ENCODE data around the gene BAZ2B. TPM values are rescaled to one million over a fixed set of nuclear protein-coding genes. Genes with fewer than 3 reads are reported as not detected.

Gene BAZ2B
- total and polyA plus RNA-seq, 5 donors, result 16.1 to 43.2 (median 41.3) TPM

GRCh38 chr2:159307942-159308341, 308.4 kb downstream of the BAZ2B start:
- no peak for DNase-seq
- intact Hi-C loops (cut with DNase I), result no loop called here

DNA sequence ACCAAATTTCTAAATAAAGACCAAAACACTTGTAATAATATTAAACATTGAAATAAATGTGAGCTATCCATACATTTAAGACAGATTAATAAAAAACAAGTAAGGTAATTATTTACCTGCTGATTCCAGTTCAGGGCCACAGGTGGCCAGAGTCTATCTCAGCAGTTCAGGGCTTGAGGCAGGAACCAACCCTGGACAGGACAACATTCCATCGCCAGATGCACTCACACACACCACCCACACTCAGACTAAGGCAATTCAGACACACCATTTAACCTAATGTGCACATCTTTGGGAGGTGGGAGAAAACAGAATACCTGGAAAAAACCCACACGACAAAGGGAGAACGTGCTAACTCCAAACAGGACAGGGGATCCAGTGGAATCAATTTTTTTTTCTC, 315.8 kb downstream of the BAZ2B start:
- 87% methylated on average over 3 of the region's 3 CpGs for WGBS
- no peak overlapping the region for H3K27ac ChIP-seq (ENCODE audit: low read length)
- H3K9me3 ChIP-seq (ENCODE audit: control insufficient read depth, low read length), result no peaks in the 10 kb centered on the region
- intact Hi-C loops (cut with DNase I), result no loop called here
- ATAC-seq, result no peak
- no peaks in the 10 kb centered on the region for H3K27me3 ChIP-seq (ENCODE audit: control insufficient read depth, insufficient read depth)
- no peak overlapping the region for H3K4me3 ChIP-seq (ENCODE audit: low read length)
- H3K4me1 ChIP-seq (ENCODE audit: control insufficient read depth, insufficient read depth, low read length), result no peaks in the 10 kb centered on the region
- DNase-seq, result no peak

More at GRCh38 chr2:159307942-159308341, 308.4 kb downstream of the BAZ2B start:
- Histone ChIP-seq H3K9me3 (ENCODE audit: control insufficient read depth, low read length) (no peaks in the 10 kb centered on the region), H3K27ac (ENCODE audit: low read length) (no peak overlapping the region), H3K27me3 (ENCODE audit: control insufficient read depth, insufficient read depth) (no peaks in the 10 kb centered on the region), H3K4me3 (ENCODE audit: low read length) (no peak overlapping the region), H3K4me1 (ENCODE audit: control insufficient read depth, insufficient read depth, low read length) (no peaks in the 10 kb centered on the region)
- no peak for ATAC-seq

- no peak overlapping the region for H3K4me3 ChIP-seq (ENCODE audit: low read length)
- DNase-seq, result no peak
- intact Hi-C loops (cut with DNase I), result no loop called here
- no peaks in the 10 kb centered on the region for H3K4me1 ChIP-seq (ENCODE audit: control insufficient read depth, insufficient read depth, low read length)
- H3K27me3 ChIP-seq (ENCODE audit: control insufficient read depth, insufficient read depth), result no peaks in the 10 kb centered on the region
- no peak overlapping the region for H3K27ac ChIP-seq (ENCODE audit: low read length)
- no peaks in the 10 kb centered on the region for H3K9me3 ChIP-seq (ENCODE audit: control insufficient read depth, low read length)
- no peak for ATAC-seq
Measured at GRCh38 chr2:159298967-159299366, 317.4 kb downstream of the BAZ2B start.

GRCh38 chr2:159297042-159297707, 319.2 kb downstream of the BAZ2B start:
- ATAC-seq, result no peak
- WGBS, result 95% methylated on average over 5 of the region's 5 CpGs
- intact Hi-C loops (cut with DNase I), result no loop called here

GRCh38 chr2:159292157-159292556, 324.2 kb downstream of the BAZ2B start:
- no peak overlapping the region for H3K4me3 ChIP-seq (ENCODE audit: low read length)
- WGBS, result 33% methylated on average over 6 of the region's 6 CpGs
- no peaks in the 10 kb centered on the region for H3K27me3 ChIP-seq (ENCODE audit: control insufficient read depth, insufficient read depth)
- DNase-seq (no peak), ATAC-seq (no peak)
- H3K4me1 ChIP-seq (ENCODE audit: control insufficient read depth, insufficient read depth, low read length), result no peaks in the 10 kb centered on the region
- H3K27ac ChIP-seq (ENCODE audit: low read length), result no peak overlapping the region
- H3K9me3 ChIP-seq (ENCODE audit: control insufficient read depth, low read length), result no peaks in the 10 kb centered on the region
- intact Hi-C loops (cut with DNase I), result no loop called here

More at GRCh38 chr2:159297042-159297707, 319.2 kb downstream of the BAZ2B start:
- no peak for DNase-seq
- no peak overlapping the region for H3K27ac ChIP-seq (ENCODE audit: low read length)
- no peaks in the 10 kb centered on the region for H3K9me3 ChIP-seq (ENCODE audit: control insufficient read depth, low read length)
- H3K4me3 ChIP-seq (ENCODE audit: low read length), result no peak overlapping the region
- H3K4me1 ChIP-seq (ENCODE audit: control insufficient read depth, insufficient read depth, low read length), result no peaks in the 10 kb centered on the region
- no peaks in the 10 kb centered on the region for H3K27me3 ChIP-seq (ENCODE audit: control insufficient read depth, insufficient read depth)

DNA sequence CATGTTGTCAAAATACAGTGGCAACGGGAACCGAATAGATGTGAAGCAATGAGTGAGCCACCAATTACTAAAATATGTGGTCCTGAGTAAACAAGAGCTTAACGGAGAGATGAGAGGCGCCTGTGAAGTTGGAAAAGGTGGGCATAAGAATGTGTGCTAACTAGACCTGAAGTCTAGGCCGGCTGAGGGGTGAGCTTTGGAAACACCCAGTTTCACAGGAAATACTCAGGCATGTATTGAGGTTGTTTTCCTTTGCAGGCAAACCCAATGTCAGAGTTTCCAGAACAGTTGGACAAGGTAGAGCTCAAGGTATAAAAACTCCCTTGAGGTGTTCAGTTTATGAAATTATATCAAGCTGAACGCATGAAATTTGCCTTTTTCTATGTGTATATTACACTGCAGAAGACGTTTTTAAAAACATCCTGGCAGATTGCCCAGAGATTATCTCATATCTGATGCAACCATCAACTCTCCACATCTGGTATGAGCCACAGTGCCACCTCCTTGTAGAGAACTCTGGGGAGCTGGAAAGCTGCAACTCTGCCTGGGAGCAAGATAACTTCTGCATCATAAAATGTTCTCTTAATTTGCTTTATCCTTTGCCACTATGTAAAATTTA, 325.9 kb downstream of the BAZ2B start:
- WGBS, result 66% methylated on average over 7 of the region's 7 CpGs
- intact Hi-C loops (cut with DNase I), result no loop called here
- DNase-seq (no peak), ATAC-seq (no peak)
- no peak overlapping the region for H3K4me3 ChIP-seq (ENCODE audit: low read length)
- no peaks in the 10 kb centered on the region for H3K4me1 ChIP-seq (ENCODE audit: control insufficient read depth, insufficient read depth, low read length)
- H3K9me3 ChIP-seq (ENCODE audit: control insufficient read depth, low read length), result no peaks in the 10 kb centered on the region
- no peak overlapping the region for H3K27ac ChIP-seq (ENCODE audit: low read length)
- no peaks in the 10 kb centered on the region for H3K27me3 ChIP-seq (ENCODE audit: control insufficient read depth, insufficient read depth)

DNA sequence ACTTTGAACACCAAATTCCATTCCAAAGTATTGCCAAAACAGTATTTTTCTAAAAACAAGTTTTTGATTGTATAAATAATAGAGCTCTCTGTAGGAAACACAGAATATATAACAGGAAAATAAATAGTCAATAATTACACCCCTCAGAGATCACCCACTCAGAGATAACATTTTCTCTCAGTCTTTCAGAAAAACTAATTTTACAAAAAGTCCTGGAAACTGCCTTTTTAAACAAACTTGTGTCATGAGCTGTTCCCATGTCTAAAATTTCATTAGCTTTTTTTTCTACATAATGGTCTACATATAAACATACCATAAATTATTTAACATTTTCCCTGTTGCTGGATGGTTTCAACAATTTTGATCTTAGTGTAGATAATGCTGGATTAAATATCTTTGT, 328.6 kb downstream of the BAZ2B start:
- no peak for DNase-seq
- Histone ChIP-seq H3K27ac (ENCODE audit: low read length) (no peak overlapping the region), H3K27me3 (ENCODE audit: control insufficient read depth, insufficient read depth) (no peaks in the 10 kb centered on the region), H3K4me1 (ENCODE audit: control insufficient read depth, insufficient read depth, low read length) (no peaks in the 10 kb centered on the region), H3K4me3 (ENCODE audit: low read length) (no peak overlapping the region), H3K9me3 (ENCODE audit: control insufficient read depth, low read length) (no peaks in the 10 kb centered on the region)
- no peak for ATAC-seq
- intact Hi-C loops (cut with DNase I), result no loop called here

DNA sequence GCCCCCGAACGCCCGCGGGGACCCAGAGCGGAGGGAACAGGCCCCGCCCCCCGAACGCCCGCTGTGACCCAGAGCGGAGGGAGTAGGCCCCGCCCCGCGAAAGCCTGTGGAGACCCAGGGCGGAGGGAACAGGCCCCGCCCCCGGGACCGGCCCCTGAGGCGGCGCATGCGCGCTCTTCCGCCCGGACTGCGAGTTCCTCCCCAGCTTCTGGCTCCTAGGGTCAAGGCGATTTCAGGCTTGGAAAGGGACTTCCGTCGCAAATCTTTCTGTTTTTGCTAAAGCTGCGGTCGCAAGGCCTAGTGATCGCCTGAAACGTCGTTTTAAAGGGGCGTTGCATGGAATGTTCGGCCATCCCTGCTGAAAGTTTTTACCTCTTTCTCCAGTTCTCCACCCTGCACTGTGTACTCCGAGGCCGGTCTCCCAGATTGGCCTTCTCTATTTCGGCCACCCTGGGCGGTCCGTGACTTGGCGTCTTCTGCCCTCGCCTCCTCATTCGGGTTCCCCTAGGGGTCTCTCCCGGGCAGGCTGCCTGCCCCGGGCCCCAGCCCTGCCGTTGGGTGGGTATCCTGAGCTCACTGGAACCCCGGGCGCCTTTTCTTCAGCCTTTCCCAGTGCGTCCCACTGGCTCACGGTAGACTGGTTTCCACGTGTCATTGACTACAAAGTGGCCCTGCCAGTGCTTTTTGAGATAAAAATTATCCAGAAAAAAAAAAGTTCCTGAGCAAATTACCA, 329.5 kb downstream of the BAZ2B start:
- DNase-seq, result peak; percentile 99 to 100 (median 100)
- no peaks in the 10 kb centered on the region for H3K4me1 ChIP-seq (ENCODE audit: control insufficient read depth, insufficient read depth, low read length)
- intact Hi-C loops (cut with DNase I), result no loop called here
- H3K4me3 ChIP-seq (ENCODE audit: low read length), result peak overlapping the region; percentile 52
- peak overlapping the region; percentile 94 for H3K27ac ChIP-seq (ENCODE audit: low read length)
- peak; percentile 99 to 100 for ATAC-seq
- H3K27me3 ChIP-seq (ENCODE audit: control insufficient read depth, insufficient read depth), result no peaks in the 10 kb centered on the region
- WGBS, result under 1% methylated on average over 50 of the region's 50 CpGs
- no peaks in the 10 kb centered on the region for H3K9me3 ChIP-seq (ENCODE audit: control insufficient read depth, low read length)

- Histone ChIP-seq H3K27me3 (ENCODE audit: control insufficient read depth, insufficient read depth) (no peaks in the 10 kb centered on the region), H3K27ac (ENCODE audit: low read length) (peak within 1 kb of the TSS; percentile 94), H3K4me1 (ENCODE audit: control insufficient read depth, insufficient read depth, low read length) (no peaks in the 10 kb centered on the region), H3K4me3 (ENCODE audit: low read length) (peak within 1 kb of the TSS; percentile 52), H3K9me3 (ENCODE audit: control insufficient read depth, low read length) (no peaks in the 10 kb centered on the region)
- DNase-seq, result peak; percentile 68 to 88 (median 87)
- intact Hi-C loops (cut with DNase I), result no loop called here
- ATAC-seq, result peak; percentile 58 to 61
- WGBS, result 1% methylated on average over 64 of the region's 64 CpGs
Measured at GRCh38 chr2:159285929-159286708, 330.2 kb downstream of the BAZ2B start, which contains the start of gene WDSUB1. Gene WDSUB1, minus strand, starts transcription at chr2:159286703. Its CDS starts 3,634 bp downstream, at chr2:159283069.

- ATAC-seq, result no peak
- 89% methylated on average over 11 of the region's 11 CpGs for WGBS
- intact Hi-C loops (cut with DNase I), result no loop called here
Measured at GRCh38 chr2:159285433-159285832, 330.9 kb downstream of the BAZ2B start.

DNA sequence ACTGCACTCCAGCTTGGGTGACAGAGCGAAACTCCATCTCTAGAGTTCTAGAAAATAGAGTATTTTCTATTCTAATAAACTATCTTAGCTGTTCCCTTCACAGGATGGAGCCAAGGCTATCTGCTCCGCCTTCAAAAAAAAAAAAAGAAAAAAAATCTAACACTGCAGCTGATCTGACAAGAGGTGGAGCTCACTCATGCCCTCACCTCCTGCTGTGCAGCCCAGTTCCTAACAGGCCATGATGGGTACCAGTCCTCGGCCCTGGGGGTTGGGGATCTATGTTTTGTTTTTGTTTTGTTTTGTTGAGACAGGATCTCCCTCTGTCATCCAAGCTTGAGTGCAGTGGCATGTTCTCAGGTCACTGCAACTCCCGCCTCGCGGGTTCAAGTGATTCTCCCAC, 332.8 kb downstream of the BAZ2B start:
- Histone ChIP-seq H3K9me3 (ENCODE audit: control insufficient read depth, low read length) (no peaks in the 10 kb centered on the region), H3K27ac (ENCODE audit: low read length) (no peak overlapping the region), H3K4me3 (ENCODE audit: low read length) (no peak overlapping the region), H3K27me3 (ENCODE audit: control insufficient read depth, insufficient read depth) (no peaks in the 10 kb centered on the region), H3K4me1 (ENCODE audit: control insufficient read depth, insufficient read depth, low read length) (no peaks in the 10 kb centered on the region)
- intact Hi-C loops (cut with DNase I), result no loop called here
- ATAC-seq (no peak), DNase-seq (no peak)
- 86% methylated on average over 6 of the region's 6 CpGs for WGBS

More at GRCh38 chr2:159285433-159285832, 330.9 kb downstream of the BAZ2B start:
- Histone ChIP-seq H3K4me3 (ENCODE audit: low read length) (peak overlapping the region; percentile 52), H3K9me3 (ENCODE audit: control insufficient read depth, low read length) (no peaks in the 10 kb centered on the region), H3K27ac (ENCODE audit: low read length) (no peak overlapping the region), H3K4me1 (ENCODE audit: control insufficient read depth, insufficient read depth, low read length) (no peaks in the 10 kb centered on the region), H3K27me3 (ENCODE audit: control insufficient read depth, insufficient read depth) (no peaks in the 10 kb centered on the region)
- peak in 1 of 3 donors; percentile 66 for DNase-seq
